Measurements from ENCODE around the gene FNBP1L. TPM values are rescaled to one million over a fixed set of nuclear protein-coding genes. Genes with fewer than 3 reads are reported as not detected.

The FNBP1L gene
- total RNA-seq, 2 donors from 2014 or later, result 12.2 to 13.2 TPM

DNA sequence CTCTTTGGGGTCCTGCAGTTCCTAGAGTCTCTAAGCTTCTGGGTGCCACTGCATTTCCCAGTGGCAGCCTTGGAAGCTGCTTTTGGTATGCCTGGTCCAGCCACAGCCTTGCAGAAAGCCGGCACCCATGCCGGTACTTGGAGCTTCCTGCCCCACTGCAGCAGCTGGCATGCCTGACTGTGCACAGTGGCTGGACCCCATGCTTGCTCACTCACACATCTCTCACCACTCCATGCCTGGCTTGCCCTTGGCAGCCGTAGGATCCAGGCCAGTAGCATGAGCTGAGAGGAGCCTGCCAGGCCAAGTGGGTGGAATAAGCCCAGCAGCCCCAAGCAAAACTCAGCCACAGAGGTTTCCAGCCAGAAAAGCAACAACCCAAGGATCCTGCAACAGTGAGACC, 20.3 kb upstream of the FNBP1L start:
- no peaks in the 10 kb centered on the region for H3K36me3 ChIP-seq
- TF ChIP-seq, protein P1, sequence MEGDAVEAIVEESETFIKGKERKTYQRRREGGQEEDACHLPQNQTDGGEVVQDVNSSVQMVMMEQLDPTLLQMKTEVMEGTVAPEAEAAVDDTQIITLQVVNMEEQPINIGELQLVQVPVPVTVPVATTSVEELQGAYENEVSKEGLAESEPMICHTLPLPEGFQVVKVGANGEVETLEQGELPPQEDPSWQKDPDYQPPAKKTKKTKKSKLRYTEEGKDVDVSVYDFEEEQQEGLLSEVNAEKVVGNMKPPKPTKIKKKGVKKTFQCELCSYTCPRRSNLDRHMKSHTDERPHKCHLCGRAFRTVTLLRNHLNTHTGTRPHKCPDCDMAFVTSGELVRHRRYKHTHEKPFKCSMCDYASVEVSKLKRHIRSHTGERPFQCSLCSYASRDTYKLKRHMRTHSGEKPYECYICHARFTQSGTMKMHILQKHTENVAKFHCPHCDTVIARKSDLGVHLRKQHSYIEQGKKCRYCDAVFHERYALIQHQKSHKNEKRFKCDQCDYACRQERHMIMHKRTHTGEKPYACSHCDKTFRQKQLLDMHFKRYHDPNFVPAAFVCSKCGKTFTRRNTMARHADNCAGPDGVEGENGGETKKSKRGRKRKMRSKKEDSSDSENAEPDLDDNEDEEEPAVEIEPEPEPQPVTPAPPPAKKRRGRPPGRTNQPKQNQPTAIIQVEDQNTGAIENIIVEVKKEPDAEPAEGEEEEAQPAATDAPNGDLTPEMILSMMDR (IDR thresholded peaks at IDR 0.05), result no peak
- no peaks in the 10 kb centered on the region for H3K9me3 ChIP-seq
- no peaks in the 10 kb centered on the region for H3K27me3 ChIP-seq (replicated peaks; ENCODE audit: insufficient read depth)
- no peak overlapping the region for H3K4me3 ChIP-seq
- no peak for DNase-seq (ENCODE audit: low spot score)
- ATAC-seq (ENCODE audit: insufficient number of reproducible peaks, low FRiP score, low read depth), result no peak
- no peak overlapping the region for H3K27ac ChIP-seq
- no peaks in the 10 kb centered on the region for H3K4me1 ChIP-seq (ENCODE audit: control insufficient read depth in 1 of 2, low read depth in 2 of 2)

DNA sequence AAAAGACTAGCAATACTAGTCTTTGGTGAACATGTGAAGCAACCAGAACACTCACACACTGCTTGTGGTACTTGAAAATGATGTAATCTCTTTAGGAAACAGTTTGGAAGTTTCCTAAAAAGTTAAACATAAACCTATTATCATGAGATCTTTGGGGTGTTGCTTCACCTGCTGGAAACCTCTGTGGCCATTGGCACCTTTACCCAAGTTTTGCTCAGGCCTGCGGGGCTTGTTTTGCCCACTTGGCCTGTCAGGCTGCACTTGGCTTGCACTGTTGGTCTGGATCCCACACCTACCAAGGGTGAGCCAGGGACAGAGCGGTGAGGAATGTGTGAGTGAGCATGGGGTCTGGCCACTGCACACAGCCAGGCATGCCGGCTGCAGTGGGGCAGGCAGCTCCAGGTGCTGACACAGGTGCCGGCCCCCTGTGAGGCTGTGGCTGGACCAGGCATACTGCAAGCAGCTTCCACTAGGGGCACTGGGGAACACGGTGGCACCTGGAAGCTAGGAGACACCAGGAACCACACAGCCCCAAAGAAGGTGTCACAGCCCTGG, 14.4 kb upstream of the FNBP1L start:
- H3K27me3 ChIP-seq (replicated peaks; ENCODE audit: insufficient read depth), result no peaks in the 10 kb centered on the region
- no peak for DNase-seq (ENCODE audit: low spot score)
- H3K27ac ChIP-seq, result no peak overlapping the region
- no peak for ATAC-seq (ENCODE audit: insufficient number of reproducible peaks, low FRiP score, low read depth)
- no peak overlapping the region for H3K4me3 ChIP-seq
- H3K36me3 ChIP-seq, result no peaks in the 10 kb centered on the region
- H3K4me1 ChIP-seq (ENCODE audit: control insufficient read depth in 1 of 2, low read depth in 2 of 2), result no peaks in the 10 kb centered on the region
- TF ChIP-seq, protein P1 (IDR thresholded peaks at IDR 0.05), result no peak
- no peaks in the 10 kb centered on the region for H3K9me3 ChIP-seq

DNA sequence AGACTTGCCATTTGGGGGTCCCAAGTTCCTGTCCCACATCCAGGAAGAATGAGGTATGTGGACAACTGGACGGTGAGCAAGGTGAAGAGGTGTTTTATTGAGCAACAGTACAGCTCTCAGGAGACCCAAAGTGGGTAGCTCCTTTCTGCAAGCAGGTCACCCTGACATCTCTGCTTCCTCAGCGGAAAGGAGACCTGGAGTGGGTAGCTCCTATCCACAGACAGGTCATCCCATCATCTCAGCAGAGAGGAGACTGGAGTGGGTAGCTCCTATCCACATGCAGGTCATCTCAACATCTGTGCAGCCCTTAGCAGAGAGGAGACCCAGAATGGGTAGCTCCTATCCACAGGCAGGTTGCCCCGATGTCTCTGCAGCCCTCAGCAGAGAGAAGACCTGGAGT, 13.8 kb upstream of the FNBP1L start:
- no peaks in the 10 kb centered on the region for H3K9me3 ChIP-seq
- H3K27ac ChIP-seq, result no peak overlapping the region
- H3K36me3 ChIP-seq, result no peaks in the 10 kb centered on the region
- H3K4me3 ChIP-seq, result no peak overlapping the region
- H3K27me3 ChIP-seq (replicated peaks; ENCODE audit: insufficient read depth), result no peaks in the 10 kb centered on the region
- DNase-seq (ENCODE audit: low spot score), result no peak
- ATAC-seq (ENCODE audit: insufficient number of reproducible peaks, low FRiP score, low read depth), result no peak
- H3K4me1 ChIP-seq (ENCODE audit: control insufficient read depth in 1 of 2, low read depth in 2 of 2), result no peaks in the 10 kb centered on the region
- TF ChIP-seq, protein P1 (IDR thresholded peaks at IDR 0.05), result no peak

DNA sequence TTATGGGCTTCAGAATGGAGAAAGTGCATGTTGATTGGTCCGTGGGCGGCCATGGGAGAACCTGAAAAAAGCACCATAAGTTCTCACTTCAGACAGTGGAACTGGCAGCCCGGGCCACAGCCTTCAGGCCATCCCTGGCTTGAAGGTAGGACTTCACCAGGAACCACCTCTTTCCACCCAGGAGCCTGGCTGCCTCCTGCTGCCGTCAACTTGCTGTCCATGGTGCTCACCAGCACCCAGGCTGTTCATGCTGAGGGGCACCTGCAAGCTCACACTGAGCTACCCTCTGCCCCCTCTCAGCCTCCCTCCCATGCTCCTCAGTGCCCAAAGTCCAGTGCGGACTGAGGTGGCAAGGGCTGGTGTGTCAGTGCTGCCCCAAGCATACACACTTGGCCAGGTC, 12.9 kb upstream of the FNBP1L start:
- TF ChIP-seq, protein P1 (IDR thresholded peaks at IDR 0.05), result no peak
- no peak overlapping the region for H3K27ac ChIP-seq
- H3K4me1 ChIP-seq (ENCODE audit: control insufficient read depth in 1 of 2, low read depth in 2 of 2), result no peaks in the 10 kb centered on the region
- no peak overlapping the region for H3K4me3 ChIP-seq
- H3K9me3 ChIP-seq, result no peaks in the 10 kb centered on the region
- H3K36me3 ChIP-seq, result no peaks in the 10 kb centered on the region
- DNase-seq (ENCODE audit: low spot score) (no peak), ATAC-seq (ENCODE audit: insufficient number of reproducible peaks, low FRiP score, low read depth) (no peak)
- no peaks in the 10 kb centered on the region for H3K27me3 ChIP-seq (replicated peaks; ENCODE audit: insufficient read depth)

DNA sequence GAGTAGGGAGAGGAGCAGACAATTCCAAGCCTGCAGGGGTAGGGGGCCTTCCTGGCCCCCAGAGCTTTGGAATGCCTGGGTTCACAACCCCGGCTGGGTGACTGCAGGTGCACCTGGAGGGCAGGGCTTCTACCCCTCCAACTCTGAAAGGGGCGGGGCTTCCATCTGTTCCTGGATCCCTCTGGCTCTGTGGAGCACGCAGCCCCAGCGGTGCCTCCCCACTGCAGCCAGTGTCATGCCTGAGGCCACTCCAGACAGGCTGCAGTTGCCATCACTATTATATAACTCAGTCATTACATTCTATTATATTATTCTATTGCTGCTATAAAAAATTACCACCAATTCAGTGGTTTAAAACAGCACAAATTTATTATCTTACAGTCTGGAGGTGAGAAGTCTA, 12.5 kb upstream of the FNBP1L start:
- no peaks in the 10 kb centered on the region for H3K4me1 ChIP-seq (ENCODE audit: control insufficient read depth in 1 of 2, low read depth in 2 of 2)
- no peak overlapping the region for H3K27ac ChIP-seq
- DNase-seq (ENCODE audit: low spot score) (no peak), ATAC-seq (ENCODE audit: insufficient number of reproducible peaks, low FRiP score, low read depth) (no peak)
- no peaks in the 10 kb centered on the region for H3K27me3 ChIP-seq (replicated peaks; ENCODE audit: insufficient read depth)
- H3K4me3 ChIP-seq, result no peak overlapping the region
- H3K9me3 ChIP-seq, result no peaks in the 10 kb centered on the region
- no peaks in the 10 kb centered on the region for H3K36me3 ChIP-seq
- TF ChIP-seq, protein P1 (IDR thresholded peaks at IDR 0.05), result no peak
